Measurements from ENCODE around the gene CASP12. TPM values are rescaled to one million over a fixed set of nuclear protein-coding genes. Genes with fewer than 3 reads are reported as not detected.

CASP12 gene
- total and polyA plus RNA-seq, 12 donors, result 0.17 to 2.8 (median 0.49) TPM; not detected in 4

- intact Hi-C loops (cut with DNase I), result no loop called here
Observed at GRCh38 chr11:104870910-104871309, 27.4 kb downstream of the CASP12 start.

GRCh38 chr11:104866815-104867214 is 31.4 kb downstream of the CASP12 start:
- intact Hi-C loops (cut with DNase I), result no loop called here
- TF ChIP-seq CTCF (IDR thresholded peaks at IDR 0.05) (no peak), POLR2A (IDR thresholded peaks at IDR 0.05) (no peak)
- Histone ChIP-seq H3K27me3 (no peaks in the 10 kb centered on the region), H3K4me3 (no peak overlapping the region), H3K9me3 (replicated peaks in 1 of 3) (peaks cover 0 to 9% (median 0%) of the 10 kb centered on the region in 3 donors), H3K4me1 (replicated peaks in 1 of 2) (no peaks in the 10 kb centered on the region), H3K36me3 (replicated peaks in 1 of 2) (no peaks in the 10 kb centered on the region), H3K27ac (no peak overlapping the region)
- DNase-seq, result no peak
- 54 to 66% (median 61%) methylated on average over 2 of the region's 2 CpGs for WGBS, 4 donors

More at GRCh38 chr11:104870910-104871309, 27.4 kb downstream of the CASP12 start:
- TF ChIP-seq CTCF (IDR thresholded peaks at IDR 0.05) (no peak), POLR2A (IDR thresholded peaks at IDR 0.05) (no peak)
- Histone ChIP-seq H3K27ac (no peak overlapping the region), H3K4me3 (no peak overlapping the region), H3K36me3 (replicated peaks in 1 of 2) (no peaks in the 10 kb centered on the region), H3K9me3 (replicated peaks in 1 of 3) (peaks cover 0 to 9% (median 0%) of the 10 kb centered on the region in 3 donors), H3K27me3 (no peaks in the 10 kb centered on the region), H3K4me1 (replicated peaks in 1 of 2) (no peaks in the 10 kb centered on the region)
- DNase-seq, result no peak

GRCh38 chr11:104858882-104859775 is 39.1 kb downstream of the CASP12 start:
- intact Hi-C loops (cut with DNase I), result no loop called here
- H3K4me3 ChIP-seq, result no peak overlapping the region
- H3K4me1 ChIP-seq (replicated peaks in 1 of 2), result no peaks in the 10 kb centered on the region
- TF ChIP-seq CTCF (IDR thresholded peaks at IDR 0.05), result no peak
- TF ChIP-seq POLR2A (IDR thresholded peaks at IDR 0.05), result no peak
- DNase-seq, result no peak
- WGBS, 4 donors, result 75 to 83% (median 78%) methylated on average over 7 of the region's 7 CpGs
- H3K36me3 ChIP-seq (replicated peaks in 1 of 2), result no peaks in the 10 kb centered on the region
- H3K9me3 ChIP-seq (replicated peaks in 1 of 3), result no peaks in the 10 kb centered on the region
- H3K27me3 ChIP-seq, result no peaks in the 10 kb centered on the region
- no peak overlapping the region for H3K27ac ChIP-seq

GRCh38 chr11:104856607-104857006 is 41.7 kb downstream of the CASP12 start:
- H3K27me3 ChIP-seq, result no peaks in the 10 kb centered on the region
- H3K4me3 ChIP-seq, result no peak overlapping the region
- H3K9me3 ChIP-seq (replicated peaks in 1 of 3), result no peaks in the 10 kb centered on the region
- no peaks in the 10 kb centered on the region for H3K4me1 ChIP-seq (replicated peaks in 1 of 2)
- intact Hi-C loops (cut with DNase I), result no loop called here
- H3K27ac ChIP-seq, result no peak overlapping the region
- DNase-seq, result no peak
- H3K36me3 ChIP-seq (replicated peaks in 1 of 2), result no peaks in the 10 kb centered on the region
- TF ChIP-seq POLR2A (IDR thresholded peaks at IDR 0.05) (no peak), CTCF (IDR thresholded peaks at IDR 0.05) (no peak)

All from adrenal gland (tissue), 12 donors.